ENCODE data around the gene NRG2. TPM values are rescaled to one million over a fixed set of nuclear protein-coding genes. Genes with fewer than 3 reads are reported as not detected.

The NRG2 gene
- total and polyA plus RNA-seq, 2 experiments from 2014 or later: 0.37 to 1.3 TPM

DNA sequence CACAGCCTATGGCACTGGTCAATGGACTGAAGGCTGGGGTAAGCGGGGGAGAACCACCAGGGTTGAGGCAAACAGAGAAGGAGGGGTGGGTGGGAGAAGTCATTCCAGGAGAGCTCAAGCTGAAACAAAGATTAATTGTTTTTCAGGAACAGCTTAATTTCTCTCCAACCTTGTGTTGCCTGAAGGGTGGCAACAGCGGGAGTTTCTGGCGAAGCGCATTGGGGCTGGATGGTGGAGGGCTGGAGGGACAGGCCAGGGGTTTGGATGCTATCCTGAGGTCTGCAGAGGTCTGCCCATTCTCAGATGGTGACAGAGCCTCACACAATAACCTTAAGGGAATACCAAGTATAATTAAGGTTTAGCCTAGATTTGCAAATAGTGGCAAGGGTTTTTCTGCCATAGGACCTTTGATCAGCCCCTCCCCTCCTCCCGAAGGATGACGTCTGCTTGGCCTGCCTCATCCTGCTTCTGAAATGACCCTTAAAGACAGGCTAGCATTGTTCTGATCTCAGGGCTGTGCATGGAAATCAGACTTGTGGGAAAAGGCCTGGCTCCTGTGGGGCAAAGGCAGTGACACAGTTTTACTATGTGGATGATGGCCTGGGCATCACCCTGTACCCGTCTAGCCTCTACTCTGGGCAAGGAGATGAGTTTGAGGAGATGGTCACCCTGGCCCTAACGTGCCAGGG lies 214.7 kb downstream of the NRG2 start:
- Histone ChIP-seq H3K79me2 (replicated peaks; ENCODE audit: insufficient read depth) (no peaks in the 10 kb centered on the region), H2AFZ (no peak overlapping the region), H3K4me3 (no peak overlapping the region), H3K4me1 (ENCODE audit: insufficient read depth) (no peaks in the 10 kb centered on the region), H3K36me3 (ENCODE audit: insufficient read depth) (no peaks in the 10 kb centered on the region), H3K9me2 (ENCODE audit: insufficient read depth) (0 out of 2 replicates have a peak, but pooled peaks cover 2% of the 10 kb centered on the region), H3F3A (replicated peaks; ENCODE audit: low read depth) (no peaks in the 10 kb centered on the region), H3K4me2 (no peak overlapping the region), H4K20me1 (replicated peaks; ENCODE audit: insufficient read depth) (no peaks in the 10 kb centered on the region), H3K27me3 (ENCODE audit: insufficient read depth) (peaks cover 5% of the 10 kb centered on the region), H3K27ac (ENCODE audit: low read depth) (no peak overlapping the region)
- Mint-ChIP-seq H3K27ac (no peak overlapping the region), H3K4me1 (peaks cover under 1% of the 10 kb centered on the region; the same call in 1 of the 3 replicates), H3K9me3 (no peaks in the 10 kb centered on the region), H3K27me3 (ENCODE audit: insufficient read depth, low read depth, poor library complexity) (no peaks in the 10 kb centered on the region), H3K36me3 (ENCODE audit: low read depth) (no peaks in the 10 kb centered on the region), H3K4me3 (no peak overlapping the region)
- no peak for TF ChIP-seq STAT1 (IDR thresholded peaks at IDR 0.05; ENCODE audit: unreplicated experiment)
- TF ChIP-seq JUNB (IDR thresholded peaks at IDR 0.05; ENCODE audit: unreplicated experiment): no peak
- no peak for TF ChIP-seq ETS1 (IDR thresholded peaks at IDR 0.05)
- TF ChIP-seq, protein P1, sequence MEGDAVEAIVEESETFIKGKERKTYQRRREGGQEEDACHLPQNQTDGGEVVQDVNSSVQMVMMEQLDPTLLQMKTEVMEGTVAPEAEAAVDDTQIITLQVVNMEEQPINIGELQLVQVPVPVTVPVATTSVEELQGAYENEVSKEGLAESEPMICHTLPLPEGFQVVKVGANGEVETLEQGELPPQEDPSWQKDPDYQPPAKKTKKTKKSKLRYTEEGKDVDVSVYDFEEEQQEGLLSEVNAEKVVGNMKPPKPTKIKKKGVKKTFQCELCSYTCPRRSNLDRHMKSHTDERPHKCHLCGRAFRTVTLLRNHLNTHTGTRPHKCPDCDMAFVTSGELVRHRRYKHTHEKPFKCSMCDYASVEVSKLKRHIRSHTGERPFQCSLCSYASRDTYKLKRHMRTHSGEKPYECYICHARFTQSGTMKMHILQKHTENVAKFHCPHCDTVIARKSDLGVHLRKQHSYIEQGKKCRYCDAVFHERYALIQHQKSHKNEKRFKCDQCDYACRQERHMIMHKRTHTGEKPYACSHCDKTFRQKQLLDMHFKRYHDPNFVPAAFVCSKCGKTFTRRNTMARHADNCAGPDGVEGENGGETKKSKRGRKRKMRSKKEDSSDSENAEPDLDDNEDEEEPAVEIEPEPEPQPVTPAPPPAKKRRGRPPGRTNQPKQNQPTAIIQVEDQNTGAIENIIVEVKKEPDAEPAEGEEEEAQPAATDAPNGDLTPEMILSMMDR (conservative IDR thresholded peaks at IDR 0.05; ENCODE audit: low read depth in 2 of 2): no peak
- no peak for TF ChIP-seq REST (IDR thresholded peaks at IDR 0.05; ENCODE audit: unreplicated experiment)
- no peak for TF ChIP-seq ZNF462 (CRISPR knock-in tag; IDR thresholded peaks at IDR 0.05)
- TF ChIP-seq ZNF331 (CRISPR knock-in tag; IDR thresholded peaks at IDR 0.05; ENCODE audit: low read depth): no peak
- no peak for TF ChIP-seq EZH2phosphoT487 (IDR thresholded peaks at IDR 0.05; ENCODE audit: unreplicated experiment)
- no peak for TF ChIP-seq CREB1 (CRISPR knock-in tag; IDR thresholded peaks at IDR 0.05; ENCODE audit: low read depth)
- TF ChIP-seq POLR2AphosphoS5 (IDR thresholded peaks at IDR 0.05; ENCODE audit: low read depth): no peak
- no peak for TF ChIP-seq NANOG (IDR thresholded peaks at IDR 0.05; ENCODE audit: borderline replicate concordance)
- DNase-seq (ENCODE audit: low spot score) (no peak), ATAC-seq (no peak)

All from GM23338 (cell line).